Stimulated activated CD8-positive, alpha-beta memory T cell treated with anti-CD3 and anti-CD28 coated beads, Interleukin-4, amount 100 ng/mL, for 48 hours (primary cell): Measurements from ENCODE around the gene FXYD2.

ENCODE experiments used
- DNase-seq: peaks from one replicate; pipeline ENCODE4 v3.0.0-alpha.2; 2020

FXYD2 gene

GRCh38 chr11:117795638-117796455 lies 28.7 kb downstream of the FXYD2 start:
- no peak for DNase-seq

- DNase-seq = no peak
Observed at GRCh38 chr11:117794772-117795629, 29.5 kb downstream of the FXYD2 start.

- no peak for DNase-seq
Observed at GRCh38 chr11:117794135-117794534, 30.4 kb downstream of the FXYD2 start.

GRCh38 chr11:117793583-117793982 lies 31.0 kb downstream of the FXYD2 start:
- no peak for DNase-seq

- no peak for DNase-seq
Observed at GRCh38 chr11:117792992-117793391, 31.6 kb downstream of the FXYD2 start.

GRCh38 chr11:117792241-117792640 lies 32.3 kb downstream of the FXYD2 start:
- DNase-seq = no peak

GRCh38 chr11:117790279-117790678 lies 34.3 kb downstream of the FXYD2 start:
- no peak for DNase-seq

- DNase-seq = no peak
Observed at GRCh38 chr11:117789241-117789640, 35.3 kb downstream of the FXYD2 start.

GRCh38 chr11:117786135-117786870 lies 38.2 kb downstream of the FXYD2 start:
- no peak for DNase-seq

- no peak for DNase-seq
Observed at GRCh38 chr11:117782101-117782500, 42.4 kb downstream of the FXYD2 start.

- no peak for DNase-seq
Observed at GRCh38 chr11:117781627-117782026, 42.9 kb downstream of the FXYD2 start.

GRCh38 chr11:117780456-117780855 lies 44.1 kb downstream of the FXYD2 start:
- no peak for DNase-seq

- DNase-seq = no peak
Observed at GRCh38 chr11:117774553-117774952, 50.0 kb downstream of the FXYD2 start.

GRCh38 chr11:117772360-117772759 lies 52.2 kb downstream of the FXYD2 start:
- DNase-seq = no peak

- DNase-seq = no peak
Observed at GRCh38 chr11:117771841-117772240, 52.7 kb downstream of the FXYD2 start.

- DNase-seq = no peak
Observed at GRCh38 chr11:117771197-117771596, 53.3 kb downstream of the FXYD2 start.

GRCh38 chr11:117770061-117770460 lies 54.5 kb downstream of the FXYD2 start:
- no peak for DNase-seq
